GM21825 (cell line): Measurements from ENCODE around the gene HBG2.
A peak's percentile ranks its signal among the peaks of the same experiment; 100 is the strongest.

ENCODE experiments used
- ATAC-seq: cut with Tn5 transposase; IDR thresholded peaks from one replicate; pipeline ENCODE4 v1.9.1; 2021; ENCODE audit warnings: mild to moderate bottlenecking, moderate library complexity; ENCODE audit not compliant: unreplicated experiment

Gene HBG2

GRCh38 chr11:5231111-5231510, 23.5 kb downstream of the HBG2 start:
- ATAC-seq, result no peak

- no peak for ATAC-seq
These were observed 24.3 kb downstream of the HBG2 start for GRCh38 chr11:5230266-5230665.

- no peak for ATAC-seq
These were observed 24.8 kb downstream of the HBG2 start for GRCh38 chr11:5229796-5230195.

GRCh38 chr11:5229356-5229755, 25.2 kb downstream of the HBG2 start:
- ATAC-seq, result no peak

GRCh38 chr11:5228124-5228523, 26.5 kb downstream of the HBG2 start:
- ATAC-seq, result no peak

- ATAC-seq, result no peak
These were observed 26.9 kb downstream of the HBG2 start for GRCh38 chr11:5227681-5228080.

- no peak for ATAC-seq
These were observed 27.8 kb downstream of the HBG2 start, which contains the start of gene HBB for GRCh38 chr11:5226732-5227310. HBB (minus strand) TSS chr11:5227071; CDS start chr11:5227021, 50 bp downstream.

GRCh38 chr11:5225480-5225871, 29.1 kb downstream of the HBG2 start:
- no peak for ATAC-seq

GRCh38 chr11:5224538-5225479, 29.8 kb downstream of the HBG2 start:
- ATAC-seq, result no peak

- no peak for ATAC-seq
These were observed 30.9 kb downstream of the HBG2 start for GRCh38 chr11:5223686-5224085.

- no peak for ATAC-seq
These were observed 31.4 kb downstream of the HBG2 start for GRCh38 chr11:5223146-5223545.

- no peak for ATAC-seq
These were observed 44.1 kb downstream of the HBG2 start for GRCh38 chr11:5210376-5210885.

GRCh38 chr11:5204787-5205186, 49.8 kb downstream of the HBG2 start:
- ATAC-seq, result peak; percentile 76

- no peak for ATAC-seq
These were observed 51.2 kb downstream of the HBG2 start for GRCh38 chr11:5203366-5203765.
